ENCODE measurements around the gene SNPH.

The SNPH gene

DNA sequence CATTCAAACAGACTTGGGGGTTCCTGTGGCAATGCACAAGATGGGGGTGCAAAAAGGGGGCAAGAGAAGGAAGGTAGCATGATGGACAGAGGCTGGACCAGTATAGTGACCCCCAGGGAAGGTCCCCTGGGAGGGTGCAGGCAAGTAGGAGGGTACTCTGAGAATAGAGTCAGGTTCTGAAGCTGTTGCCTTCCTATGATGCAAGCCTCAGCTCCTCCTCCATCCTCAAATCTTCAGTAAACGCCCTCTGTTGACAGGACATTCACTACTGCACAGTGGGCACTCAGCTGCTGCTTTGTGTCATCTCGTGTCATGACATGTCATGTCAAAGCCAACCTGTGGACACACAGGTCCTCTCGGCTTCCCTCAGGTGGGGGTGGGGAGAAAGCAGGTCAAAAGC, 68.7 kb downstream of the SNPH start:
- H4K20me1 ChIP-seq (ENCODE audit: insufficient read depth, low read length, poor library complexity, severe bottlenecking), result no peaks in the 10 kb centered on the region
- no peak overlapping the region for H2AFZ ChIP-seq (ENCODE audit: low read length)
- no peaks in the 10 kb centered on the region for H3F3A ChIP-seq (ENCODE audit: low read depth)
- peaks cover 8% of the 10 kb centered on the region for H3K4me1 ChIP-seq (ENCODE audit: insufficient read depth, low read length, poor library complexity, severe bottlenecking)
- H3K4me2 ChIP-seq (ENCODE audit: low read depth, low read length, poor library complexity, severe bottlenecking), result no peak overlapping the region
- H3K36me3 ChIP-seq (ENCODE audit: insufficient read depth, low read length), result no peaks in the 10 kb centered on the region
- H3K4me3 ChIP-seq (ENCODE audit: low read length, poor library complexity, severe bottlenecking), result no peak overlapping the region
- TF ChIP-seq EZH2phosphoT487 (IDR thresholded peaks at IDR 0.05; ENCODE audit: borderline replicate concordance), result no peak
- TF ChIP-seq, protein P1, sequence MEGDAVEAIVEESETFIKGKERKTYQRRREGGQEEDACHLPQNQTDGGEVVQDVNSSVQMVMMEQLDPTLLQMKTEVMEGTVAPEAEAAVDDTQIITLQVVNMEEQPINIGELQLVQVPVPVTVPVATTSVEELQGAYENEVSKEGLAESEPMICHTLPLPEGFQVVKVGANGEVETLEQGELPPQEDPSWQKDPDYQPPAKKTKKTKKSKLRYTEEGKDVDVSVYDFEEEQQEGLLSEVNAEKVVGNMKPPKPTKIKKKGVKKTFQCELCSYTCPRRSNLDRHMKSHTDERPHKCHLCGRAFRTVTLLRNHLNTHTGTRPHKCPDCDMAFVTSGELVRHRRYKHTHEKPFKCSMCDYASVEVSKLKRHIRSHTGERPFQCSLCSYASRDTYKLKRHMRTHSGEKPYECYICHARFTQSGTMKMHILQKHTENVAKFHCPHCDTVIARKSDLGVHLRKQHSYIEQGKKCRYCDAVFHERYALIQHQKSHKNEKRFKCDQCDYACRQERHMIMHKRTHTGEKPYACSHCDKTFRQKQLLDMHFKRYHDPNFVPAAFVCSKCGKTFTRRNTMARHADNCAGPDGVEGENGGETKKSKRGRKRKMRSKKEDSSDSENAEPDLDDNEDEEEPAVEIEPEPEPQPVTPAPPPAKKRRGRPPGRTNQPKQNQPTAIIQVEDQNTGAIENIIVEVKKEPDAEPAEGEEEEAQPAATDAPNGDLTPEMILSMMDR (conservative IDR thresholded peaks at IDR 0.05; ENCODE audit: low read length), result peak; percentile 29
- H3K9ac ChIP-seq (ENCODE audit: low read depth, low read length, poor library complexity, severe bottlenecking), result no peak overlapping the region
- no peaks in the 10 kb centered on the region for H3K27me3 ChIP-seq (ENCODE audit: insufficient read depth, low read length, poor library complexity, severe bottlenecking)
- H3K79me2 ChIP-seq (ENCODE audit: insufficient read depth, low read length), result no peaks in the 10 kb centered on the region
- H3K9me3 ChIP-seq (ENCODE audit: insufficient read depth, low read depth, low read length), result no peaks in the 10 kb centered on the region
- no peaks in the 10 kb centered on the region for H3K9me2 ChIP-seq (replicated peaks; ENCODE audit: low read depth, low read length)

DNA sequence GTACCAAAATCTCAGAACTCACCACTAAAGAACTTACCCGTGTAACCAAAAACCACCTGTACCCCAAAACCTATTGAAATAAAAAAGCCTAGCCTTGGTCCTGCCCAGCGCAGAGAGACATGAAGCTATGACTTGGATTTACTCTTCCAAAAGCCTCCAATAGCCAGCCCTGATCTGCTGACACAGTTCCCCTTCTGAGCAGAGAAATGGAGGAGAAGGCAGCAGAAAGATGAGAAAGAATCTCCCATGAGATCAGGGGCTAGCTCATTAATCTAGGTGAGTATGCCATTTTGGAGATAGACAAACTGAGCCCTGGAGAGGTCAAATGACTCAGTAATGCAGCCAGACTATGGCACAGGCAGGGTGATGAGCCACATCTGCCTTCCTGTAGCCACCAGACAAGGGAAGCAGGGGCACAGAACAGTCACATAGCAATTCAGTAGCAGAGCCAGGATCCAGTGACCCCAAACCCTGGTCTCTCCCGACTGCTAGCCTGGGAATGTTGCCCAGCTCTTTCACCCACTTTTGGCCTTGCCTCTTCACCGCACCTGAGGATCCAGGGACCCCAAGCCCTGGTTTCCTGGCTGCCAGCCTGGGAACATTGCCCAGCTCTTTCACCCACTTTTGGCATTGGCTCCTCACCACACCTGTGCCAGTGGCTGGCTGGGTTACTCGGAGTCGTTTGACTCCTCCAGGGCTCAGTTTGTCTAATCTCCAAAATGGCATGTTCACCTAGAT, 70.0 kb downstream of the SNPH start:
- H2AFZ ChIP-seq (ENCODE audit: low read length), result no peak overlapping the region
- no peaks in the 10 kb centered on the region for H3K9me2 ChIP-seq (replicated peaks; ENCODE audit: low read depth, low read length)
- TF ChIP-seq, protein P1 (conservative IDR thresholded peaks at IDR 0.05; ENCODE audit: low read length), result no peak
- TF ChIP-seq EZH2phosphoT487 (IDR thresholded peaks at IDR 0.05; ENCODE audit: borderline replicate concordance), result no peak
- no peak overlapping the region for H3K9ac ChIP-seq (ENCODE audit: low read depth, low read length, poor library complexity, severe bottlenecking)
- no peaks in the 10 kb centered on the region for H3K4me1 ChIP-seq (ENCODE audit: insufficient read depth, low read length, poor library complexity, severe bottlenecking)
- H3K79me2 ChIP-seq (ENCODE audit: insufficient read depth, low read length), result no peaks in the 10 kb centered on the region
- no peaks in the 10 kb centered on the region for H3K9me3 ChIP-seq (ENCODE audit: insufficient read depth, low read depth, low read length)
- H4K20me1 ChIP-seq (ENCODE audit: insufficient read depth, low read length, poor library complexity, severe bottlenecking), result no peaks in the 10 kb centered on the region
- no peaks in the 10 kb centered on the region for H3K27me3 ChIP-seq (ENCODE audit: insufficient read depth, low read length, poor library complexity, severe bottlenecking)
- no peak overlapping the region for H3K4me2 ChIP-seq (ENCODE audit: low read depth, low read length, poor library complexity, severe bottlenecking)
- H3K36me3 ChIP-seq (ENCODE audit: insufficient read depth, low read length), result no peaks in the 10 kb centered on the region
- no peaks in the 10 kb centered on the region for H3F3A ChIP-seq (ENCODE audit: low read depth)
- no peak overlapping the region for H3K4me3 ChIP-seq (ENCODE audit: low read length, poor library complexity, severe bottlenecking)

DNA sequence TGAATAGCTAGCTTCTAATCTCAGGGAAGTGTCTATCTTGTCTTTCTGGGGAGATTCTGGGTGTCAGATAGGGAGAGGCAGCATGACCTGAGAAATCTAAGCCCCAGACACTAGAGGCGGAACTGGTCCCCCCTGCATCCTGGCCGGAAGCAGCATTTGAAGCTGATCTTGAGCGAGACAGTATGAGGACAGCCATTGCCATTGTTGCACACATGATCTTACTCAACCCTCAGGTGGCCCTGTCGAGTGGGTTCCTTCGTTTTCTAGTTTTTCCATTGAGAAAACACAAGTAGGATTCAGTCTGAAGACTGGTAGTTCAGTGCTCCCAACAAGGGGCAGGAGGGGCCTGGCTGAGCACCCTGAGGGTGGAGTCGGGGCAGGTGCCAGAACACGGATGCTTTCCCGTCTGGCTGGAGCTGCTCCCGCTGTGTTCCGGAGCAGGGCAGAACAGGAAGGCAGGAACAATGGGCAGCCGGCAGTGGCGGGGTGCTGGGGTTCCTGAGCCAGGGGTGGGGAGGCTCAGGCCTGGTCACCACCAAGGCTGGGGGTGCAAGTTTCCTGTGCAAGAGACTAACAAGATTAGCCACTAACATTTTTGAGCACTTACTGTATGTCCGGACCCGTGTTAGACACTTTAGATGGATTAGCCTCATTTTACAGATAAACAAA, 70.7 kb downstream of the SNPH start:
- TF ChIP-seq, protein P1 (conservative IDR thresholded peaks at IDR 0.05; ENCODE audit: low read length), result no peak
- TF ChIP-seq EZH2phosphoT487 (IDR thresholded peaks at IDR 0.05; ENCODE audit: borderline replicate concordance), result no peak
- no peaks in the 10 kb centered on the region for H4K20me1 ChIP-seq (ENCODE audit: insufficient read depth, low read length, poor library complexity, severe bottlenecking)

More for the DNA sequence above, 70.7 kb downstream of the SNPH start:
- Histone ChIP-seq H3K9ac (ENCODE audit: low read depth, low read length, poor library complexity, severe bottlenecking) (no peak overlapping the region), H3K79me2 (ENCODE audit: insufficient read depth, low read length) (no peaks in the 10 kb centered on the region), H3K9me3 (ENCODE audit: insufficient read depth, low read depth, low read length) (no peaks in the 10 kb centered on the region), H3K9me2 (replicated peaks; ENCODE audit: low read depth, low read length) (no peaks in the 10 kb centered on the region), H3K36me3 (ENCODE audit: insufficient read depth, low read length) (no peaks in the 10 kb centered on the region), H3K27me3 (ENCODE audit: insufficient read depth, low read length, poor library complexity, severe bottlenecking) (no peaks in the 10 kb centered on the region), H3K4me2 (ENCODE audit: low read depth, low read length, poor library complexity, severe bottlenecking) (no peak overlapping the region), H3K4me1 (ENCODE audit: insufficient read depth, low read length, poor library complexity, severe bottlenecking) (no peaks in the 10 kb centered on the region), H3K4me3 (ENCODE audit: low read length, poor library complexity, severe bottlenecking) (no peak overlapping the region), H3F3A (ENCODE audit: low read depth) (no peaks in the 10 kb centered on the region), H2AFZ (ENCODE audit: low read length) (no peak overlapping the region)
